VCaP (cell line): Measurements from ENCODE around the gene GGA2.
A peak's percentile ranks its signal among the peaks of the same experiment; 100 is the strongest.

Experiments used
- H3K27ac ChIP-seq: fragments of 450-650 bp; 2 replicates; pipeline ENCODE4 v1.5.1; 2017
- TF ChIP-seq, protein P1 (sequence below): fragments of 450-650 bp; conservative IDR thresholded peaks from 2 replicates; pipeline ENCODE4 v1.5.1; 2017; ENCODE audit warnings: mild to moderate bottlenecking, moderate library complexity

The GGA2 gene

DNA sequence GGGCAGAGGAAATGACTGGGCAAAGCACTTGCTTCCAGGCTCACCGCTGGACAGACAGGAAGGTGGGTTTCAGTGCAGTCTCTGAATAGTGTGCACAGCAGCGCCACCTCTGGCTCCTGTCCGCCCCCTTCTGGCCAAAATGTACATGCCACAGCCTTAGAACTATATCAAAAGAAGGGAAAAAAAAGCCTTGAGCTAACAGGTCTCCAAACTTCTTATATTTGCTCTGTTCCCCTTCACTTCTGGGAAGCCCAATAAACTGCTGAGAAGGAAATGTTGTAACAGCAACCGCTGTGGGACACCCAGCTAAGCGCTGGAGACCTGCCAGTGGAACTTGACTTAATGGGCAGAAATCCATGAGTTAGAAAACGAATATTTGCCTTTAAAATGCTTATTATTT lies 74.8 kb downstream of the GGA2 start:
- H3K27ac ChIP-seq: no peak overlapping the region

DNA sequence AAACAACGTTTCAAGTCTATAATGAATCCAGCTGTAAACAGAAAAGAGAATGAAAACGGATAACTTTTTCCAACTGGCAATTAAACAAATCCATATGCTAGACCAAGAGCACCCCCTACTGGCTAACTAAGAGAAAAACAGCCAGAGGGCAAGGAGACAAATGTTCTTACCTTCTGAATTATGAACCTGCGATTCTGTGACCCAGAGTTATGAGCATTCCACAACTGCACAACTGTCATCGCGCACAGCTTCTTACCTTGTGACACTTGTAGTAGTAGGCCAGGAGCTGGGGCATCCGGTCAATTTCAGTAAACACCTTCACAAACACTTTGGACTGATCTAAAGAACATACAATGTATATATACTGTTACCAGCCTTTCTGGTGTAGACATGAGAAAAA lies 75.9 kb downstream of the GGA2 start:
- H3K27ac ChIP-seq: no peak overlapping the region
- TF ChIP-seq, protein P1, sequence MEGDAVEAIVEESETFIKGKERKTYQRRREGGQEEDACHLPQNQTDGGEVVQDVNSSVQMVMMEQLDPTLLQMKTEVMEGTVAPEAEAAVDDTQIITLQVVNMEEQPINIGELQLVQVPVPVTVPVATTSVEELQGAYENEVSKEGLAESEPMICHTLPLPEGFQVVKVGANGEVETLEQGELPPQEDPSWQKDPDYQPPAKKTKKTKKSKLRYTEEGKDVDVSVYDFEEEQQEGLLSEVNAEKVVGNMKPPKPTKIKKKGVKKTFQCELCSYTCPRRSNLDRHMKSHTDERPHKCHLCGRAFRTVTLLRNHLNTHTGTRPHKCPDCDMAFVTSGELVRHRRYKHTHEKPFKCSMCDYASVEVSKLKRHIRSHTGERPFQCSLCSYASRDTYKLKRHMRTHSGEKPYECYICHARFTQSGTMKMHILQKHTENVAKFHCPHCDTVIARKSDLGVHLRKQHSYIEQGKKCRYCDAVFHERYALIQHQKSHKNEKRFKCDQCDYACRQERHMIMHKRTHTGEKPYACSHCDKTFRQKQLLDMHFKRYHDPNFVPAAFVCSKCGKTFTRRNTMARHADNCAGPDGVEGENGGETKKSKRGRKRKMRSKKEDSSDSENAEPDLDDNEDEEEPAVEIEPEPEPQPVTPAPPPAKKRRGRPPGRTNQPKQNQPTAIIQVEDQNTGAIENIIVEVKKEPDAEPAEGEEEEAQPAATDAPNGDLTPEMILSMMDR: peak; percentile 69

More for the DNA sequence above, 74.8 kb downstream of the GGA2 start:
- TF ChIP-seq, protein P1: peak; percentile 87

DNA sequence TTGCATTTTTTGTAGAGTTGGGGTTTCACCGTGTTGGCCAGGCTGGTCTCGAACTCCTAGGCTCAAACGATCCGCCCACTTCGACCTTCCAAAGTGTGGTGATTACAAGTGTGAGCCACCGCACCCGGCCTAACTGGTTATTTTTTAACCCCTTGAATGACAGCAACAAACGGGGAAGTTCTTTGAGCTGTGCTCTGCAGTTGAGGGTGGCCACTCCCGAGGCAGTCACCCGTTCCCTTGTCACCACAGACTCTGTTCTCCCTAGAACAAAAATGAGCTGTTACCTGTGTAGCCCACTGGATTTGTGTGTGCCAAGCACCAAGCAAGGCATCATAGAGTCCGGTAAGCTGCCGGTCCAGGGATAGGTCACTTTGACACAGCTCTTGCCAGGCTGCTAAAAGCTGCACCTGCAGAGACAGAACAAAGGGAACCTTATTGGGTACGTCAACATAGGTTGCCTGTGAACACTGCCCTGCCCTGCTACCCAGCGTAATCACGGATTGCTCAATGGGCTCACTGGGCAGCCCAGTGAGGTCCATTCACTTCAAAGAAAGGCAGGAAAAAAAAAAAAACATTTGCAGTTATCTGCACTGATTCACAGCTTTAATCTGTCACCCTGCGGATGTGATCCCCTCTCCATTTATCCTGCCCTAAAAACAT lies 76.9 kb downstream of the GGA2 start:
- no peak overlapping the region; the same call in 1 of the 2 replicates for H3K27ac ChIP-seq
- TF ChIP-seq, protein P1: no peak

DNA sequence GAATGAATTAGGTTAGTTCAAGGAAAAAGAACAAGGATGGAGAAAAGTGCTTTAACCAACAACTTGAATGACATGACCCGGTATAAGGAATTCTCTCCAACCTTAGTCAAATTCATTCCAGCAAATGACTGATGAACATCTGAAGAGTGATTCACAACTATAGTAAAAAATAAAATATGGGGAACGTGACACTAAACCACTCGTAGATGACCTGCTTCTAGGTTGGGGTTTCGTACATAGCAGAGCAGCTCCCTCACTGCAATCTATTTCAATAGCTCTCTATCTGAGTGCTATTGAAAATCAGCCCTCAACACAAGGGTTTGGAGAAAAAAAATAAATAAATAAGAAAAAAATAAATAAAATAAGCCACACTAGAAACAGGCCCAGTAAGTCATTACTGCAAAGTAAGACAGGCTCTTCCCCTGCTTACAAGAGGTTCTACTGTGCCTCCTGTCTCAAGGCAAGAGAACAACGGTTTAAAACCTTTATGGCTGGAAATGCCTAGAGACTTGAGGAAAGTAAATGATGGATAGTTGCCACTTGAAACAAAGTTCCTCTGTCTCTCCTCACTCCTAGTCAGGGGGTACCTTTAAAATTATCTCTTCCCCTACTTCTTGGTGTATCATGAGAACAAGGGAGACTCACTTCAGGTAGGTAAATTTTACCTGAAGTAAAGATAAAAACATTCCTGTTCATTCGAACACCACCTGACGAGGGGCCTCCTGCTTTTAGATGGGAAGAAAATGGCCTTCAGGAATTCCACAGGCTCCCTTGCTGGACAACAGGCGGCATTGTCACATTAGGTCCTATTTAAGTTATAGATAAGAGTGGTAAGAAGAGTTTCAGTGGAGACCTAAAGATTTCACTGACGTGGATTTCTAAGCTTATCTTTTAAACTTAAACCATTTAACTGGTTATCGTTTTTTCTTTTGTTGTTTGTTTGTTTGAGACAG lies 77.8 kb downstream of the GGA2 start:
- H3K27ac ChIP-seq: no peak overlapping the region
- TF ChIP-seq, protein P1: peak; percentile 32; the same call in 1 of the 2 replicates

DNA sequence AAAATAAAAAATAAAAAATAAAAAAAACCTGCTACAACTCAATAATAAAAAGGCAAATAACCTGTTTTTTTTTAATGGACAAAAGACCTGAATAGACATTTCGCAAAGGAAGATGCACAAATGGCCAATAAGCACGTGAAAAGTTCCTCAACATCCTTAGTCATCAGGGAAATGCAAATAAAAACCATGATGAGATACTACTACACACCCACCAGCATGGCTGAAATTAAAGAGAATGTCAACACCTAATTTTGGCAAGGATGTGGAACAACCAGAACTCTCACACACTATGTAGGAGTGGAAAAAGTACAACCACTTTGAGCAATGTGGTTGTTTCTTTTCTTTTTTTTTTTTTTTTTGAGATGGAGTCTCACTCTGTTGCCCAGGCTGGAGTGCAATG lies 81.9 kb downstream of the GGA2 start:
- no peak overlapping the region for H3K27ac ChIP-seq
- TF ChIP-seq, protein P1: no peak

DNA sequence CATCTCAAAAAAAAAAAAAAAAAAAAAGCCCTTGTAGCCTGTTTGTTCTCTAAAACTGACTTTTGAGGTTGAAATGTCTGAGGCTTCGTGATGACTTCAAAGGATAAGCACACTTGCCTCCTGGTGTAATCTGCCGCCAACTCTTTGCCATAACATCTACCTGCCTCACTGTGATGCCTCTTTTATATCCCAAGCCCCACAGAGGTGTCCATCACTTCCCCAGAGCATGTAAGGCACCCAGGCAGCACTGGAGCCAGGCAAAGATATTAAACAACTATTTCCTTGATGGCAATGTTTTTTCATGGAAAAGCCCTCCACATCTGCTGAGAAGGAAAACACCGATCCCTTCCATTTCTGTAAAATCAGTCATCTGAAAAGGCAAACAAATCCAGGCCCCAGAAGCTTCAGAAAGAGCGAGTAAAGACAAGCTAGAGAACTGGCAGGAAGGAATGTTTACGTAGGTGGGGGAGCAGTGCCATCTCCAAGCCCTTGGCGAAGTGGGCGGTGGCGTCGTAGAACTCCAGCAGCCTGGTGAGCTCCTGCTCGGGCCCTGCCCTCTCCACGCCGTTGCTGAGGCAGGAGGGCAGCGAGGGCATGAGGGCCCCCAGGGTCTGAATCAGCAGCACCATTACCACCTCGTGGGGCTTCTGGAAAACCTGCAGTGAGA lies 85.9 kb downstream of the GGA2 start:
- TF ChIP-seq, protein P1: no peak
- peak overlapping the region; percentile 90 for H3K27ac ChIP-seq
